EL (cell line): Measurements from ENCODE around the gene CUL3.

ENCODE experiments used
- DNase-seq: peaks from one replicate; pipeline ENCODE4 v3.0.0-alpha.2; 2016

Gene CUL3

DNA sequence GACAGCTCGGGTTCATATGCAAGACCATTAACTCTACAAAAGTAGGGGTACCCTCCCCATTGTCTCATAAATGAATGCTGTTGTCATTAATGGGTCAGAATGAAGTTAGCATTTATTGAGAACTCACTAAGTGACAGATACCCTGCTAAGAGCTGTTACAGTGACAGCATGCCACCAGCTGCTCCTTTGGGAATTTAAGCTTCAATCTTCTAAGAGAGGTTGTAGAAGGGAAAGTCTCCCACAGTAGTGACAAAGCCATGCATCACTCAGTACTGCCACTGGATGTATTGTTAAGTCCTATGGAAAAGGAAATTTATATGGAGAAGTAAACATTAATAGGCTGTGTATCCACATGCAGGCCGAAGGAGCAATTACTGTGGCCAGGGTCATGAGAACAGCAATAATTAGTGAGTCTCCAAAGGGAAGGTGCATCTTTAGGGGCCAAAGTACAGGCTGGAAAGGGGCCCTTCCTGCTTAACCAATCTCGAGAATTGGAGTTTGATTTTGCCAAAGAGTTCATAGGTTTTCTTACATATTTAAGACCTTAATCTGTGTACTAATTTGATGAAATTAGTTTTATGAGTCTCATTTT is 118.8 kb downstream of the CUL3 start:
- DNase-seq: no peak

DNA sequence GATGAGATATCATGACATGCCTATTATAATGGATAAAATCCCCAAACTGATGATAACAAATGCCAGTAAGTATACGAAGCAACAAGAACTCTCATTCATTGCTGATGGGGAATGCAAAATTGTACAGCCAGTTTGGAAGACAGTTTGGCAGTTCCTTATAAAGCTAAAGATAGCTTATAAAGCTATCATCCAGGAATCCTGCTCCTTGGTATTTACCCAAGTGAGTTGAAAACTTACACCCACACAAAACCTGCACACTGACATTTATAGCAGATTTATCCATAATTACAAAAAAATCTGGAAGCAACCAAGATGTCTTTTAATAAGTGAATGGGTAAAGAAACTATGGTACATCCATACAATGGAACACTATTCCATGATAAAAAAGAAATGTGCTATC is 123.8 kb downstream of the CUL3 start:
- DNase-seq: no peak

DNA sequence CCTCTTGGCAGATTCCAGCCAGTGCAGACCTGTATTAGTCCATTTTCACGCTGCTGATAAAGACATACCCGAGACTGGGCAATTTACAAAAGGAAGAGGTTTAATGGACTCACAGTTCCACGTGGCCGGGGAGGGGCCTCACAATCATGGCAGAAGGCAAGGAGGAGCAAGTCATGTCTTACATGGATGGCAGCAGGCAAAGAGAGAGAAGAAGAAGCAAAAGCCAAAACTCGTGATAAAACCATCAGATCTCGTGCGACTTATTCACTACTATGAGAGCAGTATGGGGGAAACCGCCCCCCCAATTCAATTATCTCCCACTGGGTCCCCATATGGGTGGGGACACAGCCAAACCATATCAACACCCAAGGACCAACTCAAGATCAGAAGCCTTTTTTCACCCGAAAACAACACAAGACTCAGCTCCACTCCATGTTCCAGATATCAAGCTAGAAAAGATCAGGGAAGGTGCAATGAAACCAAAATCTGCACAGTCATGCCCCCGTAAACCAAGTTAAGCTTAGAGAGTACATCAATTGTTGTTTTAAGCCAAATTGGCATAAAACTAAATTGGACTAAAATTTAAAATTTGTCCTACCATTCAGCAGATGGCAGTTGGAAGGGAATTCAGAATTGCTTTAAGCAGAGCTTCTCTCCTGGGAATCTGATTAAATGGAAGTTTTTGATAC is 127.6 kb downstream of the CUL3 start:
- no peak for DNase-seq

DNA sequence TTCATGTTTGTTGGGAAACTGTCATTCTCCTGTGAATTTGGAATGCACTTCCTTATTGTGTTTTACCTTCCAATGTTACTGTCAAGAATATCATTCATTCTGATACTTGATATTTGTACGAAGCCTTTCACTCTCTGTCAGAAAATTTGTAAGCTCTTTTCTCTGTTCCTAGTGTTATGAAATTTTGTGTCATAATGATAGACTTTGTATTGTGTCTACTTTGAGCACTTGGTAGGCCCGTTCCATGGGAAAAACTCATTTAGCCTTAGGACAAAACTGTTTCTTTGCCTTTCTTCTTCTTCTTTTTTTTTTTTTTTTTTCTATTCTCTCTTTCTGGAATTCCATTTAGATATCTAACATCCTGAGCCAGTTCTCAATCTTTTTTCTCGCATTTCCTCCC is 131.3 kb downstream of the CUL3 start:
- DNase-seq: no peak

DNA sequence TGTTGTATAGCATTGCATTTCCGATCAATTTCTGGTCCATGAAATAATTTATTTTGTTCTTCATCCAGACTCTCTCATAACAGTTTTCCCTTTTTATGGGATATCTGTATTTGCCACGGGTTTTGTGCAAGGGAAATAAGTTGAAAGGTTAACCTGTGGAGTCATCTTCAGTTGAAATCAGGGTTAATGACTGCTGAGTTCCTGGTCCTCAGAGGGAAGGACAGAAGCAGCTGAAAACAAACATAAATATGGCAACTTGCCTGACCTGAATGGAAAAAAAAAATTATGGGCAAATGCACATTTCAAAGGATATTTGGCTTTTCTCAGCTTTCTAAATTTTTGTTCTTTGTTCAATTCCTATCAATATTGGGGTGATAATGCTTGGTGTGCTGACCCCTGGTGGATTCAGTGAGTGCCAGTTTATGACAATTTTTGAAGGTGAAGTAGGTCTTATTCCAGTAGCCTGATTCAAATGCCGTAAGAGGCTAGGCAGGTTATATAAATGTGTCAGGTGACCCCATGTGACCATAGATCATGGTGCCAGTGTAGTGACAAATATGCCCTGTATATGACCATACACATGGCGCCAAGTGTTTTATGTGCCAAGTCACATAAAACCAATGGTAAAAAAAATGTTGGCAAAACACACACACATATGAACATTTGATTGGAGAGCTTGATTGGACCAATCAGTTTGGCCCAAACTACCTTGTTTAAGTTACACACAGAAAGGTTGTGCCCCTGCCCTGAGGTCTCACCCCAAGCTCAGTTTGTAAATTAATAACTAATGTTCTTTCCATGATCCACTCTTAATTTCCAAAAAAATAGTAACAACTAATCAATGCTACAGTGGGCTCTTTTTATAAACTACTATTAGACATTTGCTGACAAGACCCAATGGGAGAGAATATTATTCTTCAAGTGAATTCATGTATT is 135.7 kb downstream of the CUL3 start:
- DNase-seq: peak; percentile 35

DNA sequence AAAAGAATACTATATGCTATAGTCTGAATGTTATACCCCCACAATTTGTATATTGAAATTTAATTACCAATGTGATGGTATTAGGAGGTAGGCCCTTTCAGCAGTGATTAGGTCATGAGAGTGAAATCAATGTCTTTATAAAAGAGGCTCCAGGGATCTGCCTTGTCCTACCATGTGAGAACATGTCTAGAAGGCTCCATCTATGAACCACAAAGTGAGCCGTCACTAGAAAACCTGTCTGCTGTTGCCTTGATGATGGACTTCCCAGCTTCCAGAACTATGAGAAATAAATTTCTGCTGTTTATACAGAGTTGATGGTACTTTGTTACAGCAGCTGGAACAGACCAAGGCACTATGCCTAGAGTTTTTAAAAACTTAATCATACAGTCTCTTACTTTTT is 136.9 kb downstream of the CUL3 start:
- DNase-seq: no peak

DNA sequence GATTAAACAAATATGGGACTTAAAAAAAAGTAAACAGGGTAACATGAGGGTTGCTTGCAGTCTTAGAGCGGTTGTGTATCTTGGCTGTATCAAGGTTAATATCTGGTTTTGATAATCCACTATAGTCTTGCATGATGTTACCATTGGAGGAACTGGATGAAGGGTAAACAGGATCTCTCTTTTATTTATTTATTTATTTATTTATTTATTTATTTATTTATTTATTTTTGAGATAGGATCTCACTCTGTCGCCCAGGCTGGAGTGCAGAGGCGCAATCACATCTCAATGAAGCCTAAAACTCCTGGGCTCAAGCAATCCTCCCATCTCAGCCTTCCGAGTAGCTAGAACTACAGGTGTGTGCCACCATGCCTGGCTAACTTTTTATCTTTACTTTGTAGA is 140.4 kb downstream of the CUL3 start:
- no peak for DNase-seq

DNA sequence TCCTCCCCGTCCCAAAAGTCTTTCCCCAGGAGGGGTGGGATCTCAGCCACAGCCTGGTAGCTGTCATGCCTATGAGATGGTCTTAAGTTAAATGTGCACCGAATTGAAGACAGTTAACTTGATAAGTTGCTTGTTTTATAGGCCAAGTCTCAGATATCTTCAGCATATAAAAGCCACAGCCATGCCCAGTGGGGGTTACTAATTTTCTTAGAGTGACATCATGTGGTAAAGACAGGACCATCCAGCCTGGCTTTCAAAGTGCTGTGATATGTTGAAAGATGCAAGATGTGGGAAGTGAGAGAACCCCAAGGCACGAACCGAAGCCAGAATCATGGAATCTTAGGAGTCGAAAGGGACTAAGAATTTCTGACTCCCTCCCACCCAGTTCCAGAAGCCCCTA is 141.1 kb downstream of the CUL3 start:
- no peak for DNase-seq

DNA sequence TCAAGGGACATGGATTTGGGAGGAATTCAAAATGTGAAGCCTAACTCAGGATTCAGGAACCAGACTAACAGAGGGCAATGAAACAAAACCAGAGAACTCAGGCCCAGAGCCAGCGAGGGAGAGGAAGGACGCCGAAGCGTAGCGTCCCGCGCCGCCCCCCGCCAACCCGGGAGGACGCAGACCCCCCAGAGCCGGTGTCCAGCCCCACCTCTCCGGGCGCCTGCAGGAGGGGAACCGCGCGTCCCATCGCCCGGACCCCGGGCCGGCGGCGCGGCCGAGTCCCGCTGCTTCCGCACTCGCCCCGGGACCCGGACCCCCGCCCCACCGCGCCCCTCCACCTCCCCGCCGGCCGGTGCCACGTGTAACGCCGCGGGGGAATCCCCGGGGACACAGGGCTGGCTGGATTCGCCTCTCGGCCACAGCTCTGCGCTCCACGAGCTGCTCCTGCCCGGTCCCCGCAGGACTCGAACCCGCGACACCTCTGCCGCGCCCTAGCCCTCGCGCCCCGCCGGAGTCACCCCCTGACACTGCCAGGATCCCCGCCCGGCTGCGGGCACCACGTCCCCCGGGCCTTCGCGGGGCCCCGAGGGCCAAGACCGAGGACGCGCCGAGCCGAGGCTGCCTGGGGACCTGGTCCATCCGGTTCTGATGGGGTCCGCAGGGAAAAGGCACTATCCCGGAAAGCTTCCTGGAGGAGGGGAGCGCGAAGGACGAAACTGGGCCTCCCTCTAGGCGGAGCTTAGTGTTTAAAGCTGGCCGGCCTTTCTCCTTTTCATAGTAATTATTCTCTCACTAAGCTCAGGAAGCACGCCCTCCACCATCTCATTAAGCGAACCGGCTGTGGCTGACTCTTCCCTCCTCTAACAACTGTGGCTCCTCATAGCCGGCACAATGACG is 142.8 kb downstream of the CUL3 start:
- DNase-seq: peak; percentile 22

DNA sequence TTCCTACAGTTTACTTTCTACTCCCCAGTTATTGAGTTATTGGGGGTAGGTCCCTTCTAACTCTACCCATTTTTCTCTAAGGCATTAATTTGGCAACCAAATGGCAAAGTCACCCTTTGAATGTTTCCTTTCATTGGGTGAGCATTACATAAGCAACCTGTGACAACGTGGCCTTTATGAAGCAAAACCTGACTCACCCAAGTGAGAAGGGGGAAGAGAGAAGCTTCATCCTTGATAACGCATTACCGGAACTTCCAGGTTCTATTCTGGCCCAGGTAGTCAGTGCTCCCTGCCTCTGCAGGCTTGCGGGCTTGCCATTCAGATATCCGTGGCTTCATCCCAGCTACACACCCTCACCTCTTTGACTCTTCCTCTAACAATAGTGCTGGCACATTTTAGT is 144.2 kb downstream of the CUL3 start:
- DNase-seq: no peak

DNA sequence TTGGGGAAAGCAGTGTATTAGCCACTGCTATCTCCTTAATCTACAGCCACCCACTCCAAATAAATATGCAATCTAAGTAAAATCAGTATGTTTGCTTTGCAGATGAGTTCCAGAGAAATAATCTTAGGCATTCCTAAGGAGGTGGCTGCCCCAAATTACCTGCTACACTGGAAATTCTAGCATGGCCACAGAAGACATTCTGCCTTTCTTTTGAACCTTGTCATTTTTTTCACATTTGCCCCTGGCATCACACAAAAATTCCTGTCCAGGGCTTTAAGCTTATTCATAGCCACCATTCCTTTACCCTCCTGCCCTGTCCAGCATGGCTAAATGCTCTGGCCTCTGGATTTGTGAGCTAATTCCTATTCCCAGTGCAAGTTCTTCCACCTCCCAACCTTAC is 146.4 kb downstream of the CUL3 start:
- DNase-seq: no peak

DNA sequence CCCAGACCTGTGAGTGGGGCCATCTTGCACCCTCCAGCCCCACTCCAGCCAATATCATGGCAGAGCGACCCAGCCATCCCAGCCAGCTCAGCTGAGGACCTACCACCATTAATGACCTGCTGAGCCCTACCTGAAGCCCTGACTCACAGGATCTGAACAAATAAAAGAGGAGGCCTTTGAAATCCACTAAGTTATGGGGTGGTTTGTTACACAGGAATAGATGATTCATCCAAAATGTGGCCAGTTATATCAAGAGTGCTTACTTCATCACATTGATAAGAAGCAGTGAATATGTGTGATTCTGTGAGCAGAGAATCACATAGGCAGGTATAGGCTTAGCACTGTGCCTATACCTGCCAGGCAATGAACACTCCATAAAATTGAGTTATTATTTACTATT is 148.5 kb downstream of the CUL3 start:
- no peak for DNase-seq

DNA sequence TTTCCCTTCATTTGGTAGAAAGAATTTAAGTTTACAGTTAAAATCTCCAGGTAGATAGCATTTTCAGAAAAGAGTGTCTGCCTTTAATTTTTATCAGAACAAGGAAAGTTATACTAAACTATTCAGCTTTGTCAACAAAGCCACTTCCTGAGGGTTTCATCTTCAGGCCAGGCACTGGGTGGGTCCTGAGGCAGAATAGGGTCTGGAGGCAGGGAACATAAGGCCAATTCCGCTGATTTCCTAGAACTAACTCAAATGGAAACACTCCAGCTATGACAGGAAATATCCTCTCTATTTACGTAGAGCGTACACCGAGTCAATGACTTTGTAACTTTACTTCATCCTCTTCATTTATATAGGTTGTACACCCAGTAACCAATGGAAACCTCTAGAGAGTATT is 150.5 kb downstream of the CUL3 start:
- DNase-seq: no peak

DNA sequence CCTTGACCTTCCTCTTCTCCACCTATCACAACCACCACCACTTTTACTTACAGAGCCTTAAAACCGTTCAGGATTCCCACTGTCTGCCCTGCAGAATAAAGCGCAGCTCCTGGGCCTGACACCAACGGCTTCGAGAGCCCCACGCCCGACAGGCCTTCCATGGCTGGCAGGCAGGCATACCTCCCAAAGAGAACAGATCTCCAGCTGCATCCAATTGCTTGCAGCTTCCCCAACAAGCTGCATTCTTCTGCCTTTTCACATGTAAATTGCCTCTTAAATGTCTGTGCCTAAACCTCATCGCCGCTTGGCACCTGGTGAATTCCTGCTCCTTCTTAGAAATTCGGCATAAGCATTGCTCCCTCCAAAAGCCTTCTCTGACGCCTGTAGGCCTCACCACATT is 151.7 kb downstream of the CUL3 start:
- no peak for DNase-seq

DNA sequence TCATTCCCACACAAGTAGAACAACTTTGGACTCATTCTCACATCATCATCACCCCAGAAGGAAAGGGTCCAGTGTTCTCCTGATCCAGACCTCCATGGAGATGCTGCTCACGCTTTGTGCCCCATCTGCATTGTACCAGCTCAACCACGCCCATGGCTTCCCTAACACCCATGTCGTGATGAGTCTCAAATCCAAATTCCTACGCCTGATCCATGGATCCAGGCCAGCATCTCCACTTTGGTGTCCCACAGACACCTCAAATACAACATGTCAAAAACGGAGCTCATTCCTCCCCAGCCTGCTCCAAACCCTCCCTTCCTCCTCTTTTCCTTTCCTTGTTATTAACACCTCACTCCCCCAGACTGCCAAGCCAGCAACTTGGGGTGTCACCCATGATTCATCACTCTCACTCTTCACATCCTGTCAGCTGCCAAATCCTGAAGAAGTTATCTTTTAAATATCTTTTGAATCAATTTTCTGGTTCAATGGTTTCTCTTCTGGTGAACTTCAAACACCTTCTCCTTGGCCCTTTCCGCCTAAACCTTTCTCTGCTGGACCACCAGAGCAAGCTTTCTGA is 153.1 kb downstream of the CUL3 start:
- DNase-seq: no peak

DNA sequence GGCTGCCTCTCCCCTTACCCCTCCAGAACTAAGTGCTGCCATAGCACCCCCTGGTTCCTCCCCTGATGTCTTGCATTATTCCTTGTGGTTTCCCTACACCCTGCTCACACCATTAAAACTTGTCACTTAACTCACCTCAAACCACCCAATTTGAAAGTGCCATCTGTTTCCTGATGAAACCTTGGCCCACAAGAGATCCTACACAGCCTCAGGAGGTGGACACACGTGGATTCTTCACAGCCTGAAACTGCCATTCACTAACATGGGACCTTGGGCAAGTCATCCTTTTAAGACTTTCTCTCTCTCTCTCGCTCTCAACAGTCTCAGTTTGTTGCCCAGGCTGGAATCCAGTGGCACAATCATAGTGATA is 155.7 kb downstream of the CUL3 start:
- DNase-seq: no peak

DNA sequence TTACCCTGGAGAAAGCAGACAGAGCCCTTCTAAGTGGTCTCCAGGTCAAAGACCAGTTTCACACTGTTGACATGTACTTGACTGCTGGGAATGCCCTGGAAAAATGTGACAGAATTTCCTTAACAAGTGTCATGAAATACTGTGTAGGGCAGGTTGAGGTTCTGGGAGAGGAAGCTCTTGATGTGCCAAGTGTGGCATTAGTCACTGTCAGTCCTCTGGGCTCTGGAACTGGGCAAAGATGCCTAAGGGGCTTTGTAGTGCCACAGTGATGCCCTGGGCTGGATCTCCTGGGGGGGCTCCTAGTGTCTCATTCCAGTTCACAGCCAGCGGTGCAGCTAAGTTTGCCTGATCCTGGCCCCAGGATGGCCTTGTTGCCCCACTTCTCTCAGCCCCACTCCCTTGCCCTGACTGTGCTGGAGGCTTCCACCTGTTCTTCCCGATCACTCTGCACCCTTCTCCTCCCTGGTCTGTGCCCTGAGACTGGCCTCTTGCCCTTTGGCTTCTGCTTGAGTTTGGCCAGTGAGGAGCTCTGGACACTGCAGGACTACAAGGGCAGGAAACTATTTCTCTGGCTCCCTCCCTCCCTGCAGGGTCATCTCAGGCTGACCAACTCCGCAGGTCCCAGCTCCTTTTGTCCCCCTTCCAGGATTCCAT is 156.2 kb downstream of the CUL3 start:
- DNase-seq: no peak

DNA sequence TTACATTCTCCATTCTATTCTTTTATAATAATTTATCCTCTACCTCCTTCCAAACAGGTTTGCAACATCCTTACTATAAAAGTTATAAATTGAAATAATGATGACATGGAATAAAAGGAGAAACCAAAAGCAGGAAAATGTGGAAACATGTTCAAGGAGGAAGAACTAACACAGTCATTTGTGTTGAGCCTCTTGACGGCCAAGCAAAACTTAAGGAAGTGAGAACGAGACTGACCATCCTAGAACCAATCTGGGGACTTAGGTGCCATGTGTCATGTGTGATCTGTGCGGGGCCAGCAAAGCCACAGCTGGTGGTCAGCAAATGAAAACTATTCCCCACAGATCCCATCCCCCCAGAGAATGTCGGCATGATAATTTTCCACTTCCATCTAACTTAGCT is 157.7 kb downstream of the CUL3 start:
- DNase-seq: no peak

DNA sequence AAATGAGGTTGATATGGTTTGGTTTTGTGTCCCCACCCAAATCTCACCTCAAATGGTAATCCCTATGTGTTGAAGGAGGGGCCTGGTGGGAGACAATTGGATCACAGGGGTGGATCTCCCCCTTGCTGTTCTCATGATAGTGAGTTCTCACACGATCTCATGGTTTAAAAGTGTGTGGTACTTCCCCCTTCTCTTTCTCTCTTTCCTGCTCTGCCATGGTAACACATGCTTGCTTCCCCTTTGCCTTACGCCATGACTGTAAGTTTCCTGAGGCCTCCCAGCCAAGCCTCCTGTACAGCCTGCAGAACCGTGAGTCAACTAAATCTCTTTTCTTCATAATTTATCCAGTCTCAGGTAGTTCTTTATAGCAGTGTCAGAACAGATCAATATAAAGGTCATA is 158.5 kb downstream of the CUL3 start:
- DNase-seq: no peak

DNA sequence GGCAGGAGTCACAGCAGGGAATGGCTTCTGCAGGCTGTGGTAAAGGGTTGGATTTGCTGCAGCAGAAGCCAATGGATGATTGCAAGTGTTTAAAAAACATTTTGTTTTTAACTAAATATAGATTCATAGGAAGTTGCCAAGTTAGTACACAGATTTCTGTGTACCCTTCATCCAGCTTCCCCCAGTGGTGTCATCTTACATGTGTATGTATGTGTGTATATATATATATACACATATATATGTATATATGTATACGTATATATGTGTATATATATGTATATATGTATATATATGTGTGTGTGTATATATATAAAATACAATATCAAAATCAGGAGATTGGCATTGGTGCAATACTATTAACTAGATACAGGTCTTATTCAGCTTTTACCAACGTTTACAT is 164.1 kb downstream of the CUL3 start:
- no peak for DNase-seq
